CD4-positive, CD25-positive, alpha-beta regulatory T cell (primary cell): Measurements from ENCODE around the gene LMAN1L. TPM values are rescaled to one million over a fixed set of nuclear protein-coding genes. Genes with fewer than 3 reads are reported as not detected.
A peak's percentile ranks its signal among the peaks of the same experiment; 100 is the strongest.

ENCODE experiments used
- ATAC-seq, 2 donors: fragments of 150-1000 bp; cut with Tn5 transposase; one replicate each; pipeline ENCODE4 v1.10.0; 2021; ENCODE audit warnings: low read depth in 2 of 2, moderate number of reproducible peaks in 2 of 2, moderate library complexity in 1 of 2
- DNase-seq, 3 donors: peaks; one replicate each; pipeline versions ENCODE4 v3.0.0 to v3.0.0-alpha.2; 2012 to 2022; ENCODE audit warnings: mixed read lengths in 1 of 3
- H3K27ac ChIP-seq: one replicate; pipeline ENCODE4 v1.7.0; 2013; ENCODE audit warnings: mild to moderate bottlenecking, low read length; ENCODE audit not compliant: insufficient read depth, poor library complexity, severe bottlenecking
- H3K27me3 ChIP-seq: one replicate; pipeline ENCODE4 v1.7.0; 2013; ENCODE audit warnings: low read length; ENCODE audit not compliant: control insufficient read depth, insufficient read depth
- H3K36me3 ChIP-seq: one replicate; pipeline ENCODE4 v1.7.0; 2013; ENCODE audit warnings: mild to moderate bottlenecking, low read length, moderate library complexity; ENCODE audit not compliant: control insufficient read depth, insufficient read depth
- H3K4me1 ChIP-seq: 2 replicates; pipeline ENCODE4 v1.7.0; 2013; ENCODE audit warnings: mild to moderate bottlenecking, low read length; ENCODE audit not compliant: insufficient read depth, control insufficient read depth, poor library complexity, severe bottlenecking
- H3K4me3 ChIP-seq: one replicate; pipeline ENCODE4 v1.7.0; 2013; ENCODE audit warnings: low read depth, mild to moderate bottlenecking, low read length, moderate library complexity
- H3K9me3 ChIP-seq, 2 experiments: 1 replicate in 1 of 2; 2 replicates in 1 of 2; pipeline ENCODE4 v1.7.0; 2013; ENCODE audit warnings: low read length in 2 of 2, mild to moderate bottlenecking in 1 of 2, moderate library complexity in 1 of 2; ENCODE audit not compliant: control insufficient read depth in 2 of 2
- H3K27ac Mint-ChIP-seq, 3 donors: one replicate each; pipeline ENCODE4 v1.8.0; 2020 to 2022; ENCODE audit warnings: mild to moderate bottlenecking in 3 of 3, mixed read lengths in 3 of 3, moderate library complexity in 2 of 3
- H3K27me3 Mint-ChIP-seq: one replicate; pipeline ENCODE4 v1.8.0; 2022; ENCODE audit warnings: mild to moderate bottlenecking, mixed read lengths
- H3K36me3 Mint-ChIP-seq: one replicate; pipeline ENCODE4 v1.8.0; 2020; ENCODE audit warnings: mixed read lengths
- H3K4me1 Mint-ChIP-seq, 4 donors: one replicate each; pipeline ENCODE4 v1.8.0; 2020 to 2022; ENCODE audit warnings: mixed read lengths in 4 of 4, mild to moderate bottlenecking in 1 of 4
- H3K4me3 Mint-ChIP-seq, 4 donors: one replicate each; pipeline ENCODE4 v1.8.0; 2020 to 2022; ENCODE audit warnings: mild to moderate bottlenecking in 4 of 4, mixed read lengths in 4 of 4, moderate library complexity in 3 of 4
- H3K9me3 Mint-ChIP-seq, 7 donors: one replicate each; pipeline ENCODE4 v1.8.0; 2020 to 2022; ENCODE audit warnings: mixed read lengths in 7 of 7, mild to moderate bottlenecking in 3 of 7, moderate library complexity in 2 of 7
- polyA plus RNA-seq, 4 donors: library from polyadenylated mRNA; unstranded; fragments of 300-500 nt; fragmentation: Illumina TruSeq; gene quantifications; one replicate each; pipeline ENCODE4 v1.2.3, GENCODE V29; 2021
- total RNA-seq: library from RNA; stranded (reverse); gene quantifications from one replicate; pipeline ENCODE4 v1.2.3, GENCODE V29; 2022

LMAN1L gene
- total and polyA plus RNA-seq, 5 donors from 2014 or later = not detected

DNA sequence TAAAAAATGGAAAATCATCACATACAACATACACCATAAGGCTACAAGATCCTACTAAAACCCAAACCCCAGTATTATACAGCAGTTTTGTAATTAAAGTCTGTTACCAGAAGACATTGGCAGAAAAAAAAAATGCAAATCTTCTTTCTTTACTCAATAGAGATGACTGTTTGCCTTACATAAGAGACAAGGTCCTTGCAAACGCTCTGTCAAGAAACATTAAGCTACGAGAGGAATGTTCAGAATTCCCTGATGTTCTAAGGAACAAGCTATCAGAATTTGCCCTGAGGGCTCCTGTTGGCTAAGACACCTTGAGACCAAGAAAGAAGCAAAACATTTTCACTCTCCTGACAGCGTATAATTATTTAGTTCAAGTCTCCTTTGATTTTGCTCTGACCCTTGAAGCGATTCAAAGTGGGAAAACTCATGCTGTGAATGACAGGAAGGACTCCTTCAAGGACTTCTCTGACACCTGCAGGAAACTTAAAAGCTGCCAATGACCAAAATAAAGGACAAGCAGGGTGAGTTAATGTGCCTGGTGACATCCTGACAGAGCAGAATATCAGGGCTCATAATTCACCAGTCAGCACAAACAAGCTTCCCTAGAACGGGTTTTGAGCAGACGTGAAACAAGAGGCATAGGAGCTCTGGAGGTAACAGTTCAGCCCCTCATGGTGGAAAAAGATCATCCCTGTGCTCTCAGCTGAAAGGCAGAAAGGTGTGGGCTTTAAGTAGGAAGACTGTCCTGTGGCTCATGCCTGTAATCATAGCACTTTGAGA lies 58.0 kb downstream of the LMAN1L start:
- Histone ChIP-seq H3K36me3 (peaks cover 12% of the 10 kb centered on the region), H3K4me1 (peaks cover 76% of the 10 kb centered on the region), H3K27me3 (no peaks in the 10 kb centered on the region), H3K4me3 (peak overlapping the region; percentile 72), H3K9me3 (no peaks in the 10 kb centered on the region), H3K27ac (peak overlapping the region; percentile 63)
- Mint-ChIP-seq H3K36me3 (peaks cover 27% of the 10 kb centered on the region), H3K27ac (peak overlapping the region; percentile 76 to 90 (median 83)), H3K9me3 (no peaks in the 10 kb centered on the region), H3K27me3 (no peaks in the 10 kb centered on the region), H3K4me3 (peak overlapping the region; percentile 97 to 100 (median 98)), H3K4me1 (peaks cover 11 to 83% (median 53%) of the 10 kb centered on the region in 4 donors)
- DNase-seq (no peak), ATAC-seq (no peak)

DNA sequence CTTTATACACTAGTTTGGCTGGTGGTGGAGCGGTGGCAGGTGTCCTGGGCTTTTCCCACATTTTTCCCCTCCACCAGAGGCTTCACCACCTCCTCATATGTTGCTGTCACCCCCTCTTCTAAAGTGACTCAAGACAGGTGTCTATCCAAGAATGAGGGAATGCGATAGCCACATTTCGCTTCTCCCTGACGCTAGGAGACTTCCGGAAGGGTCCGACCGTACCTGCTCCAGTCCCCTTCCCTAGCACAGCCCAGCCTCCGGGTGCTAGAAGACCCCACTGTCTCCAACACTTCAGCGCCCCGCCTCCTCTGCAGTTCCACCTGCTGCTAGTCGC lies 60.0 kb downstream of the LMAN1L start:
- Histone ChIP-seq H3K4me3 (peak overlapping the region; percentile 94), H3K36me3 (peaks cover 9% of the 10 kb centered on the region), H3K4me1 (peaks cover 55% of the 10 kb centered on the region), H3K27me3 (no peaks in the 10 kb centered on the region), H3K27ac (peak overlapping the region; percentile 93), H3K9me3 (no peaks in the 10 kb centered on the region)
- DNase-seq = no peak
- no peaks in the 10 kb centered on the region for H3K27me3 Mint-ChIP-seq
- no peak for ATAC-seq
- H3K36me3 Mint-ChIP-seq = peaks cover 13% of the 10 kb centered on the region
- H3K27ac Mint-ChIP-seq = peak overlapping the region; percentile 96 to 99 (median 96)
- no peaks in the 10 kb centered on the region for H3K9me3 Mint-ChIP-seq
- H3K4me1 Mint-ChIP-seq = peaks cover 11 to 62% (median 42%) of the 10 kb centered on the region in 4 donors
- H3K4me3 Mint-ChIP-seq = peak overlapping the region; percentile 97 to 100 (median 98)

DNA sequence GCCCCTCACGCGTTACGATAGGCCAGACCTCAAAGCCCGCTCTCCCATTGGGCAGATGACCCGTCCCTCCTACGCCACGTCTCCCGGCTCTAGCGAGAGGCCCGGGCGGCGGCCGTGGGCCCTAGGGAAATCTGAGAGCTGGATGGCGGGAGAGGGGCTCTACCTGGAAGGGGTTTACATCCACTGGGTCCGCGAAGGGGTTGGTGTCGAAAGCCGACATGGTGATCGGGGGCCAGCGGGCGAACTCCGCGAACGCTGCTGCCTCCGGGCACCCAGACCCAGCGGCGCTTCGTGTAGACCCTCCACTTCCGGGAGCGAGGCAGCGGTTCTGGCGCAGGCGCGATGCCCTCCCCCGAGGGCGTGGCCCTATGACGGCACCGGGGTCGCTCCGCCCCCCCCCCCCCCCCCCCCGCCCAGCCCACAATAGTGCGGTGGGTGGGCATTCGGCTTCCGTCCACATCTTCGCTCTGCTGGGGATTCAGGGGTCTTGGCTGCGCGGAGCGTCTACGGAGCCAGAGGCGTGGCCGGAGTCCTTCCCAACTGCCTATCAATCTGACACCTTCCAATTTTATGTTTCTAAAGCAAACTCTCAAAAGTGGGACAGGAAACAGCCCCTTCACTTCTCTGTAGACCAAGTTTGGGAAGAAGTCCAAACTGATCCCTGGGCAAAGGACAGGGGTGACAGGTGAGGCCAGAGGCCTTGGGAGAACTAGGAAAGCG lies 60.6 kb downstream of the LMAN1L start, which contains the start of gene SCAMP2:
TSS of gene SCAMP2 (minus strand) at position 330 of the 720 bp plus-strand sequence. CDS start at position 220, 110 bp downstream.
- Histone ChIP-seq H3K27ac (peak within 1 kb of the TSS; percentile 93), H3K4me1 (peaks cover 50% of the 10 kb centered on the region), H3K27me3 (no peaks in the 10 kb centered on the region), H3K4me3 (peak within 1 kb of the TSS; percentile 94), H3K9me3 (no peaks in the 10 kb centered on the region), H3K36me3 (peaks cover 4% of the 10 kb centered on the region)
- Mint-ChIP-seq H3K9me3 (peaks cover 0 to under 1% (median 0%) of the 10 kb centered on the region in 7 donors), H3K4me3 (peak within 1 kb of the TSS; percentile 97 to 100 (median 98)), H3K27me3 (no peaks in the 10 kb centered on the region), H3K4me1 (peaks cover 6 to 57% (median 37%) of the 10 kb centered on the region in 4 donors), H3K27ac (peak within 1 kb of the TSS; percentile 96 to 99 (median 96)), H3K36me3 (peaks cover 8% of the 10 kb centered on the region)
- DNase-seq (peak; percentile 87 to 96 (median 94)), ATAC-seq (peak; percentile 93 to 96)

DNA sequence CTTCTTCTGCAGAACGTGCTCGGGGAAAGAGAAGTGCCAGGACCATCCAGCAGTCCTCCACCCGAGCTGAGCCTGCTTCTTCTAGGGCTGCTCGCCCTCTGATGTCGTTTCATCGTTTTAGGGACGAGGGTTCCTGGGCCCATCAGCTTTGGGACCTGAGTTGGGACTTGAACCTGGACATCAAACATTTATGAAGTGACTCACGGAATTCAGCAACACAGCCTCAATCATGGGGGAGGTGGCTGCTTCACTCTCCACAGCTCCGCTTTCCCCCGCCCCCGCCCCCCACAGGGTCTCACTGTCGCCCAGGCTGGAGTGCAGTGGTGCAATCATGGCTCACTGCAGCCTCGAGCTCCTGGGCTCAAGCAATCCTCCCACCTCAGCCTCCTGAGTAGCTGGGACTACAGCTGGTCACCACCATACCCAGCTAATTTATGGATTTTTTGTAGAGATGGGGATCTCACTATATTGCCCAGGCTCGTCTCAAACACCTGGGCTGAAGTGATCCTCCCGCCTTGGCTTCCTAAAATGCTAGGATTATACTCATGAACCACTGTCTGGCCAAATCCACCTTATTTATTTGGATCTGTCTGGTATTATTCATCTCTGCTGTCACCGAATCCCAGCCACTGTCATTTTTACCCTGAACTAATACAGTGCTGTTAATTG lies 61.3 kb downstream of the LMAN1L start:
- H3K27ac ChIP-seq = peak overlapping the region; percentile 93
- H3K9me3 ChIP-seq = no peaks in the 10 kb centered on the region
- DNase-seq (no peak), ATAC-seq (no peak)
- H3K36me3 ChIP-seq = no peaks in the 10 kb centered on the region
- Mint-ChIP-seq H3K36me3 (peaks cover 6% of the 10 kb centered on the region), H3K4me3 (peak overlapping the region; percentile 97 to 100 (median 98)), H3K27me3 (no peaks in the 10 kb centered on the region), H3K27ac (peak overlapping the region; percentile 96 to 99 (median 96)), H3K4me1 (peaks cover 6 to 50% (median 31%) of the 10 kb centered on the region in 4 donors), H3K9me3 (peaks cover 0 to 2% (median 0%) of the 10 kb centered on the region in 7 donors)
- H3K27me3 ChIP-seq = no peaks in the 10 kb centered on the region
- H3K4me3 ChIP-seq = peak overlapping the region; percentile 71
- peaks cover 43% of the 10 kb centered on the region for H3K4me1 ChIP-seq

Other genes with a start within 250 kb of the LMAN1L start
- 289 TPM for gene CLK3, start 197.0 kb upstream of the LMAN1L start, total RNA-seq
- gene CLK3, start 197.0 kb upstream of the LMAN1L start, polyA plus RNA-seq = 10 to 100 TPM; 58.4 to 79.7 (median 75.0) TPM
- 22.3 TPM for gene EDC3, start 116.8 kb upstream of the LMAN1L start, total RNA-seq
- gene EDC3, start 116.8 kb upstream of the LMAN1L start, polyA plus RNA-seq = 10 to 100 TPM; 22.2 to 30.2 (median 26.8) TPM
- gene CYP1A1, start 87.3 kb upstream of the LMAN1L start, total RNA-seq = not detected
- not detected for gene CYP1A1, start 87.3 kb upstream of the LMAN1L start, polyA plus RNA-seq
- gene CYP1A2, start 64.0 kb upstream of the LMAN1L start, total RNA-seq = not detected
- not detected for gene CYP1A2, start 64.0 kb upstream of the LMAN1L start, polyA plus RNA-seq
- 257 TPM for gene CSK, start 30.8 kb upstream of the LMAN1L start, total RNA-seq
- gene CSK, start 30.8 kb upstream of the LMAN1L start, polyA plus RNA-seq = 100 to 1,000 TPM; 131 to 151 (median 141) TPM
- 0.35 TPM for gene CPLX3, start 13.8 kb downstream of the LMAN1L start, total RNA-seq
- gene CPLX3, start 13.8 kb downstream of the LMAN1L start, polyA plus RNA-seq = not detected
- 54.4 TPM for gene ULK3, start 30.3 kb downstream of the LMAN1L start, total RNA-seq
- 10 to 100 TPM; 22.5 to 38.1 (median 34.7) TPM for gene ULK3, start 30.3 kb downstream of the LMAN1L start, polyA plus RNA-seq
- gene SCAMP2, start 60.5 kb downstream of the LMAN1L start, total RNA-seq = 107 TPM
- 100 to 1,000 TPM; 145 to 194 (median 159) TPM for gene SCAMP2, start 60.5 kb downstream of the LMAN1L start, polyA plus RNA-seq
- gene MPI, start 77.2 kb downstream of the LMAN1L start, total RNA-seq = 49.6 TPM
- gene MPI, start 77.2 kb downstream of the LMAN1L start, polyA plus RNA-seq = 100 to 1,000 TPM in 2 of 4 donors, 10 to 100 TPM in 2; 77.2 to 108 (median 100.0) TPM
- 79.7 TPM for gene FAM219B, start 94.0 kb downstream of the LMAN1L start, total RNA-seq
- gene FAM219B, start 94.0 kb downstream of the LMAN1L start, polyA plus RNA-seq = 10 to 100 TPM; 22.0 to 26.9 (median 24.8) TPM
- 91.8 TPM for gene COX5A, start 125.2 kb downstream of the LMAN1L start, total RNA-seq
- gene COX5A, start 125.2 kb downstream of the LMAN1L start, polyA plus RNA-seq = 100 to 1,000 TPM; 383 to 512 (median 449) TPM
- gene RPP25, start 143.9 kb downstream of the LMAN1L start, total RNA-seq = 0.54 TPM
- 1 to 10 TPM; 1.6 to 4.6 (median 2.8) TPM for gene RPP25, start 143.9 kb downstream of the LMAN1L start, polyA plus RNA-seq
- 1.3 TPM for gene SCAMP5, start 182.7 kb downstream of the LMAN1L start, total RNA-seq
- under 1 TPM in 2 of 4 donors, not detected in 2; 0.20 to 0.25 TPM for gene SCAMP5, start 182.7 kb downstream of the LMAN1L start, polyA plus RNA-seq
- gene PPCDC, start 210.8 kb downstream of the LMAN1L start, total RNA-seq = 11.0 TPM
- gene PPCDC, start 210.8 kb downstream of the LMAN1L start, polyA plus RNA-seq = 10 to 100 TPM; 12.3 to 15.5 (median 12.8) TPM